Keratinocyte (primary cell): ENCODE data around the gene PIP4K2C.

Source experiments
- EZH2 ChIP-seq: IDR thresholded peaks from one replicate; pipeline ENCODE4 v1.6.1; 2012; ENCODE audit warnings: inconsistent platforms, mild to moderate bottlenecking, low read length, moderate library complexity
- TF ChIP-seq, protein P1 (sequence below), 3 experiments: IDR thresholded peaks in 1 of 3; conservative IDR thresholded peaks in 1 of 3; optimal IDR thresholded peaks in 1 of 3; 2 replicates in 2 of 3; 3 replicates in 1 of 3; pipeline versions ENCODE3 to v1.5.1; 2011; ENCODE audit warnings: low read length in 3 of 3, mild to moderate bottlenecking in 3 of 3, moderate library complexity in 2 of 3, control low read depth in 1 of 3, inconsistent platforms in 1 of 3; ENCODE audit not compliant: insufficient read depth in 2 of 3; ENCODE audit errors: extremely low read depth in 1 of 3

DNA sequence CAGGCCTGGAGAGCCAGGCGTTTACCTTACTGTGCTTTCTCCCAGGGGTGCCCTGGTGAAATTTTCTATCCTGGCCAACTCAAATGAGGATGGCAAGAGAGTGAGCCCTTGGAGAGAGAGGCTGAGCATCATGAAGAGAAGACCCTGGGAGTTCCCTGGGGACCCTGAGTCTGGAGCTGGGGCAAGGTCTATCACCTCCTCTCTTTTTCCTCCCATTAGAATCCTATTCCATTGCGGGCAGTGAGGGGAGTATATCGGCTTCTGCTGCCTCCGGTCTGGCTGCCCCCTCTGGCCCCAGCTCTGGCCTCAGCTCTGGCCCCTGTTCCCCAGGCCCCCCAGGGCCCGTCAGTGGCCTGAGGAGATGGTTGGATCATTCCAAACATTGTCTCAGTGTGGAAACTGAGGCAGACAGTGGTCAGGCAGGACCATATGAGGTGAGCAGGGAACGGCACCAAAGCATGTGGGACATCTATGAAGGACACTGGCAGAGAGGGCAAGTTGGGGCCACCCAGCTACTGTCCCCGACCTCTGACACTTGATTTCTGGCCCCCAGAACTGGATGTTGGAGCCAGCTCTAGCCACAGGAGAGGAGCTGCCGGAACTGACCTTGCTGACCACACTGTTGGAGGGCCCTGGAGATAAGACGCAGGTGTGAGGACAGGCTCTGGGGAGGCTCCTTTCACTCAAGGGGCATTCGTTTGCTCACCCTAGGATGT lies 21.9 kb downstream of the PIP4K2C start:
- TF ChIP-seq, protein P1, sequence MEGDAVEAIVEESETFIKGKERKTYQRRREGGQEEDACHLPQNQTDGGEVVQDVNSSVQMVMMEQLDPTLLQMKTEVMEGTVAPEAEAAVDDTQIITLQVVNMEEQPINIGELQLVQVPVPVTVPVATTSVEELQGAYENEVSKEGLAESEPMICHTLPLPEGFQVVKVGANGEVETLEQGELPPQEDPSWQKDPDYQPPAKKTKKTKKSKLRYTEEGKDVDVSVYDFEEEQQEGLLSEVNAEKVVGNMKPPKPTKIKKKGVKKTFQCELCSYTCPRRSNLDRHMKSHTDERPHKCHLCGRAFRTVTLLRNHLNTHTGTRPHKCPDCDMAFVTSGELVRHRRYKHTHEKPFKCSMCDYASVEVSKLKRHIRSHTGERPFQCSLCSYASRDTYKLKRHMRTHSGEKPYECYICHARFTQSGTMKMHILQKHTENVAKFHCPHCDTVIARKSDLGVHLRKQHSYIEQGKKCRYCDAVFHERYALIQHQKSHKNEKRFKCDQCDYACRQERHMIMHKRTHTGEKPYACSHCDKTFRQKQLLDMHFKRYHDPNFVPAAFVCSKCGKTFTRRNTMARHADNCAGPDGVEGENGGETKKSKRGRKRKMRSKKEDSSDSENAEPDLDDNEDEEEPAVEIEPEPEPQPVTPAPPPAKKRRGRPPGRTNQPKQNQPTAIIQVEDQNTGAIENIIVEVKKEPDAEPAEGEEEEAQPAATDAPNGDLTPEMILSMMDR (optimal IDR thresholded peaks at IDR 0.05 in 1 of 3, IDR thresholded peaks at IDR 0.05 in 1 of 3, conservative IDR thresholded peaks at IDR 0.05 in 1 of 3; ENCODE audit: extremely low read depth in 1 of 3, insufficient read depth in 2 of 3, low read length in 3 of 3) = no peak
- no peak for TF ChIP-seq EZH2
